Lower lobe of right lung (tissue), 2 donors: Measurements from ENCODE around the gene PLXNA1. TPM values are rescaled to one million over a fixed set of nuclear protein-coding genes. Genes with fewer than 3 reads are reported as not detected.

Source experiments
- ATAC-seq, 2 donors: fragments of 200-7000 bp; cut with Tn5 transposase; one replicate each; pipeline ENCODE4 v1.9.1; 2020 to 2022; ENCODE audit warnings: mild to moderate bottlenecking in 2 of 2, moderate library complexity in 2 of 2
- DNase-seq: peaks from one replicate; pipeline ENCODE4 v3.0.0-alpha.2; 2020
- H3K27ac ChIP-seq: fragments of 200-600 bp; one replicate; pipeline ENCODE4 v1.8.0; 2022
- H3K27me3 ChIP-seq: fragments of 200-600 bp; one replicate; pipeline ENCODE4 v1.8.0; 2022; ENCODE audit warnings: low read depth
- H3K36me3 ChIP-seq: fragments of 200-600 bp; one replicate; pipeline ENCODE4 v1.8.0; 2022; ENCODE audit warnings: mild to moderate bottlenecking
- H3K4me1 ChIP-seq: fragments of 200-600 bp; one replicate; pipeline ENCODE4 v1.8.0; 2022
- H3K4me3 ChIP-seq: fragments of 200-600 bp; one replicate; pipeline ENCODE4 v1.8.0; 2022; ENCODE audit warnings: mild to moderate bottlenecking
- H3K9me3 ChIP-seq: fragments of 200-600 bp; one replicate; pipeline ENCODE4 v1.8.0; 2022
- intact Hi-C: fragments of 100-400 bp; cut with DNase I; formaldehyde crosslinking; loops from one replicate; pipeline ENCODE4 v1.11.0; 2022
- total RNA-seq: library from RNA; stranded (reverse); fragmentation: NEBNext Ultra II Directional; extraction: Animal tissue kit (Norgen Biotek cat#: 25700); gene quantifications from one replicate; pipeline ENCODE4 v1.2.1, GENCODE V29; 2021
- TF ChIP-seq, protein P1 (sequence below): fragments of 200-600 bp; IDR thresholded peaks from one replicate; pipeline ENCODE4 v1.8.0; 2022; ENCODE audit warnings: antibody characterized with exemption, mild to moderate bottlenecking
- donor health status: DM: no; HTN: yes; CAD: no; lungs with severe emphysema.

The PLXNA1 gene
- total RNA-seq, 1 donor from 2014 or later = 48.1 TPM

DNA sequence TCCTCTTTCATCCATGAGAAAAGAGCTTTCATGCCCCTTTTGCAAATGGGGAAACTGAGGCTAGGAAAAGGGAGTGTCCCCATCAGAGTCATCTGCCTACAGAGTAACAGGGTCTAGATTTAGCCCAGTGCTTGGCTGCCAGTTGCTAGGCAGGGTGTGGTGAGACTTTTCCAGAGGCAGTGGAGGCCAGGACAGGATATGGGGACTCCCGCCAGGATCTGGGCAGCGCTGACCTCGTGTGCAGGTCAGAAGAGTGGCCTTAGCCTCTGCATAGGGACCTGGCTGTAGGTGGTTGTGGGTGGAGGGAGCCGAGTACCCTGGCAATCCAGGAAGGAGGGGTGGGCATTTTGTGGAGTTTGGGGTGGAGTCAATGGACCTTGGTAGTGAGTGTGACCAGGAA is 4.2 kb downstream of the PLXNA1 start:
- Histone ChIP-seq H3K9me3 (no peaks in the 10 kb centered on the region), H3K4me1 (peaks cover 22% of the 10 kb centered on the region), H3K36me3 (peaks cover 25% of the 10 kb centered on the region), H3K27ac (no peak overlapping the region), H3K27me3 (no peaks in the 10 kb centered on the region), H3K4me3 (no peak overlapping the region)
- DNase-seq (no peak), ATAC-seq (no peak)
- TF ChIP-seq, protein P1, sequence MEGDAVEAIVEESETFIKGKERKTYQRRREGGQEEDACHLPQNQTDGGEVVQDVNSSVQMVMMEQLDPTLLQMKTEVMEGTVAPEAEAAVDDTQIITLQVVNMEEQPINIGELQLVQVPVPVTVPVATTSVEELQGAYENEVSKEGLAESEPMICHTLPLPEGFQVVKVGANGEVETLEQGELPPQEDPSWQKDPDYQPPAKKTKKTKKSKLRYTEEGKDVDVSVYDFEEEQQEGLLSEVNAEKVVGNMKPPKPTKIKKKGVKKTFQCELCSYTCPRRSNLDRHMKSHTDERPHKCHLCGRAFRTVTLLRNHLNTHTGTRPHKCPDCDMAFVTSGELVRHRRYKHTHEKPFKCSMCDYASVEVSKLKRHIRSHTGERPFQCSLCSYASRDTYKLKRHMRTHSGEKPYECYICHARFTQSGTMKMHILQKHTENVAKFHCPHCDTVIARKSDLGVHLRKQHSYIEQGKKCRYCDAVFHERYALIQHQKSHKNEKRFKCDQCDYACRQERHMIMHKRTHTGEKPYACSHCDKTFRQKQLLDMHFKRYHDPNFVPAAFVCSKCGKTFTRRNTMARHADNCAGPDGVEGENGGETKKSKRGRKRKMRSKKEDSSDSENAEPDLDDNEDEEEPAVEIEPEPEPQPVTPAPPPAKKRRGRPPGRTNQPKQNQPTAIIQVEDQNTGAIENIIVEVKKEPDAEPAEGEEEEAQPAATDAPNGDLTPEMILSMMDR = no peak
- intact Hi-C loops = no loop called here

DNA sequence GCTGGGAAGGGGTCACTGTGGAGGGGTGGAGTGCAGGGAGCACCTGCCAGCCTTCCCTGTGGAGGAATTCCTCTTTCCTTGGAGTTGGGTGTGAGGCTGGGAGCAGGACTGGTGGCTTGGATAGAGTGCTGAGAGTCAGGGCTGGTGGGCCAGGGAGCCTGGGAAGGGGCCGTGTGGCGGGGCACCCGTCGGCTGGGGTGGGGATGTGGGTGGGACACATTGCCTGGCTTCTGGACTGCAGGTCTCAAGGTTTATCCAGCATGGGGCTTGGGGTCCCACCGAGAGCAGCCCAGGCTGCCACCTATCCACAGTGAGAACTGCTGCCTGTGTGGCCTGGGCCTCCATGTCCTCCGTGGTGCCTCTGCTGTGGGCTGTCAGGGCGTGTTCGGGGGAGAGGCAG is 4.7 kb downstream of the PLXNA1 start:
- H3K4me3 ChIP-seq = no peak overlapping the region
- intact Hi-C loops = no loop called here
- no peaks in the 10 kb centered on the region for H3K27me3 ChIP-seq
- DNase-seq = no peak
- no peak overlapping the region for H3K27ac ChIP-seq
- TF ChIP-seq, protein P1 = no peak
- peaks cover 19% of the 10 kb centered on the region for H3K4me1 ChIP-seq
- no peaks in the 10 kb centered on the region for H3K9me3 ChIP-seq
- peaks cover 25% of the 10 kb centered on the region for H3K36me3 ChIP-seq
- no peak for ATAC-seq

DNA sequence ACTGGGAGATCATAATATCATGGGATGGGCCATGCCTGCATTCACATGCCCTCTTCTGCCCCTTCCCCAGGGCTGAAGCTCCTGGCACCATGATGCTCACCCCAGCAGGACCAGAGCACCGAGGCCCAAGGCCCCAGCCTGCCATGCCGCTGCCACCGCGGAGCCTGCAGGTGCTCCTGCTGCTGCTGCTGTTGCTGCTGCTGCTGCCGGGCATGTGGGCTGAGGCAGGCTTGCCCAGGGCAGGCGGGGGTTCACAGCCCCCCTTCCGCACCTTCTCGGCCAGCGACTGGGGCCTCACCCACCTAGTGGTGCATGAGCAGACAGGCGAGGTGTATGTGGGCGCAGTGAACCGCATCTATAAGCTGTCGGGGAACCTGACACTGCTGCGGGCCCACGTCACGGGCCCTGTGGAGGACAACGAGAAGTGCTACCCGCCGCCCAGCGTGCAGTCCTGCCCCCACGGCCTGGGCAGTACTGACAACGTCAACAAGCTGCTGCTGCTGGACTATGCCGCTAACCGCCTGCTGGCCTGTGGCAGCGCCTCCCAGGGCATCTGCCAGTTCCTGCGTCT is 5.6 kb downstream of the PLXNA1 start:
- no peaks in the 10 kb centered on the region for H3K9me3 ChIP-seq
- H3K27me3 ChIP-seq = no peaks in the 10 kb centered on the region
- TF ChIP-seq, protein P1 = no peak
- peaks cover 25% of the 10 kb centered on the region for H3K36me3 ChIP-seq
- intact Hi-C loops = no loop called here
- no peak for ATAC-seq
- no peak overlapping the region for H3K27ac ChIP-seq
- H3K4me1 ChIP-seq = peaks cover 26% of the 10 kb centered on the region
- DNase-seq = no peak
- no peak overlapping the region for H3K4me3 ChIP-seq

DNA sequence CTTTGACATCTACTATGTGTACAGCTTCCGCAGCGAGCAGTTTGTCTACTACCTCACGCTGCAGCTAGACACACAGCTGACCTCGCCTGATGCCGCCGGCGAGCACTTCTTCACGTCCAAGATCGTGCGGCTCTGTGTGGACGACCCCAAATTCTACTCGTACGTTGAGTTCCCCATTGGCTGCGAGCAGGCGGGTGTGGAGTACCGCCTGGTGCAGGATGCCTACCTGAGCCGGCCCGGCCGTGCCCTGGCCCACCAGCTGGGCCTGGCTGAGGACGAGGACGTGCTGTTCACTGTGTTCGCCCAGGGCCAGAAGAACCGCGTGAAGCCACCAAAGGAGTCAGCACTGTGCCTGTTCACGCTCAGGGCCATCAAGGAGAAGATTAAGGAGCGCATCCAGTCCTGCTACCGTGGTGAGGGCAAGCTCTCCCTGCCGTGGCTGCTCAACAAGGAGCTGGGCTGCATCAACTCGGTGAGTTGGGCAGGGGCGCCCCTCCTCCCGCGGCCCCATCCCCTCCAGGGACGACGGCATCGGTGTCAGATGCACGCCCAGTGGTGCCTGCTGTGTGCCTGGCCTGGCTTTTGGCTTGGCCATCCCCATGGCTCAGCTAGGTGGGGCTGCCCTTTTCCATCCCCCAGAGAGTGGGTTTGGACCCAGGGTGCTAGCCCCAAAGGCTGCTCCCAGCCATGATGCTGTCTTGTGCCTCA is 6.6 kb downstream of the PLXNA1 start:
- Histone ChIP-seq H3K27ac (no peak overlapping the region), H3K27me3 (no peaks in the 10 kb centered on the region), H3K4me1 (peaks cover 28% of the 10 kb centered on the region), H3K9me3 (no peaks in the 10 kb centered on the region), H3K36me3 (peaks cover 25% of the 10 kb centered on the region), H3K4me3 (no peak overlapping the region)
- ATAC-seq (no peak), DNase-seq (no peak)
- TF ChIP-seq, protein P1 = no peak
- intact Hi-C loops = no loop called here

DNA sequence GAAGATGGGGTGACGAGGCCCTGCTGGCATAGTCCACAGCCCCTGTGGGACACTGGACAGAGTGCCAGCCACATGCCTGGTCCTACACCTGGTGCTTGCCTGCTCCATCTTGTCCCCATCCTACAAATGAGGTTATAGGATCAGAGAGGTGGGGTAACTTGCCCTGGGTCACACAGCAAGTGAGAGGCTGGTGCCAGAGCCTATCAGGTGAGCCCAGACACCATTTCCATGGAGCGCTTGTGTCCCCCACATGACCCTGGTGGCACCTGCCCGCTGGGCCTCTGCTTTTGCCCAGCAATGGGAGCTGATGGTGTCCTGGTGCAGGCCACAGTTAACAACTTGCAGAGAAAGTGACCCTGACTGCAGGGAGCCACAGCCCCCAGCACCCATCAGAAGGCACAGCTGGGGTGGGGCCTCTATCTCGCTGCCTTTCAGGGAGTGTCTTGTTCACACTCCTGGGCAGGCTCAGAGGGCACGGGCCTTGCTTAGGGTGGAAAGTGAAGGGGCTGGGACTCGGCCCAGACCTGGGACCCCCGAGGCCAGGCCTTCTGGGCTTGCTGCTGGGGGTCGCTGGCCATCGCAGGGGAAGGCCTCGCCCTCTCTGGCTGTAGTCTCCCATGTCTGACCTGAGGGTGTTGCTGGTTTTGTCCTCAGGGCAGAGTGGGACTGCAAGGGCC is 7.2 kb downstream of the PLXNA1 start:
- TF ChIP-seq, protein P1 = no peak
- Histone ChIP-seq H3K9me3 (no peaks in the 10 kb centered on the region), H3K36me3 (peaks cover 25% of the 10 kb centered on the region), H3K27me3 (no peaks in the 10 kb centered on the region), H3K4me3 (no peak overlapping the region), H3K4me1 (peaks cover 32% of the 10 kb centered on the region), H3K27ac (no peak overlapping the region)
- no peak for DNase-seq
- intact Hi-C loops = no loop called here
- no peak for ATAC-seq
